Liver (tissue), 3 donors: ENCODE data around the gene COL15A1.

Source experiments
- EGR1 ChIP-seq, 2 donors: IDR thresholded peaks; 2 replicates each; pipeline ENCODE4 v1.6.1; 2016 to 2018; ENCODE audit warnings: antibody characterized with exemption in 2 of 2, low read depth in 2 of 2
- GABPA ChIP-seq, 2 donors: IDR thresholded peaks in 1 of 2; conservative IDR thresholded peaks in 1 of 2; 2 replicates each; pipeline ENCODE4 v1.6.1; 2016; ENCODE audit warnings: antibody characterized with exemption in 2 of 2, mild to moderate bottlenecking in 1 of 2, moderate library complexity in 1 of 2
- JUND ChIP-seq, 2 donors: IDR thresholded peaks; 2 replicates each; pipeline ENCODE4 v1.6.1; 2016; ENCODE audit warnings: antibody characterized with exemption in 2 of 2
- RAD21 ChIP-seq, 2 donors: IDR thresholded peaks; 2 replicates each; pipeline ENCODE4 v1.6.1; 2016; ENCODE audit warnings: antibody characterized with exemption in 2 of 2, mild to moderate bottlenecking in 2 of 2
- RXRA ChIP-seq, 2 donors: IDR thresholded peaks; 2 replicates each; pipeline ENCODE4 v1.6.1; 2017 to 2018; ENCODE audit warnings: antibody characterized with exemption in 2 of 2, mild to moderate bottlenecking in 1 of 2
- SP1 ChIP-seq: IDR thresholded peaks from 2 replicates; pipeline ENCODE4 v1.6.1; 2018; ENCODE audit warnings: antibody characterized with exemption, mild to moderate bottlenecking
- TAF1 ChIP-seq: conservative IDR thresholded peaks from 2 replicates; pipeline ENCODE4 v1.6.1; 2016; ENCODE audit warnings: antibody characterized with exemption, mild to moderate bottlenecking
- YY1 ChIP-seq: IDR thresholded peaks from 2 replicates; pipeline ENCODE4 v1.6.1; 2016; ENCODE audit warnings: antibody characterized with exemption, mild to moderate bottlenecking
- TF ChIP-seq, protein P1 (sequence below): fragments of 150-350 bp; IDR thresholded peaks from 2 replicates; pipeline ENCODE4 v1.5.1; 2017; ENCODE audit warnings: improper control_type of control experiment, low read depth, low read length; ENCODE audit not compliant: missing input control
- TF ChIP-seq, protein P2 (sequence below): IDR thresholded peaks from 2 replicates; pipeline ENCODE4 v1.6.1; 2016; ENCODE audit warnings: antibody characterized with exemption, mild to moderate bottlenecking
- TF ChIP-seq, protein P3 (sequence below): IDR thresholded peaks from 2 replicates; pipeline ENCODE4 v1.6.1; 2016; ENCODE audit warnings: antibody characterized with exemption
- donor health status: healthy.
- donor health status: healthy.

DNA sequence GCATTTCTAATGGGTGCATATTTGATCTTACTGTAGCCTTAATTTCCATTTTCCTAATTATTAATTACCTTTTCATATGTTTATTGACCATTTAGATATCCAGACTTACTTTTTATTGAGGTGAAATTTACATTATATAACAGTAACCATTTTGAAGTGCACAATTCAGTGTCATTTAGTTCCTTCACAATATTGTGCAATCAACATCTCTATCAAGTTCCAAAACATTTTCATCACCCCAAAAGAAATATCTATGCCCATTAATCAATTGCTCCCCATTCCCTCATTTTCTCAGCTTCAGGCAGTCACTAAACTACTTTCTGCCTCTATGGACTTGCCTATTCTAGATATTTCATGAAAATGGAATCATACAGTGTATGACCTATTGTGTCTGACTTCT is 5.9 kb downstream of the COL15A1 start:
- TF ChIP-seq, protein P1, sequence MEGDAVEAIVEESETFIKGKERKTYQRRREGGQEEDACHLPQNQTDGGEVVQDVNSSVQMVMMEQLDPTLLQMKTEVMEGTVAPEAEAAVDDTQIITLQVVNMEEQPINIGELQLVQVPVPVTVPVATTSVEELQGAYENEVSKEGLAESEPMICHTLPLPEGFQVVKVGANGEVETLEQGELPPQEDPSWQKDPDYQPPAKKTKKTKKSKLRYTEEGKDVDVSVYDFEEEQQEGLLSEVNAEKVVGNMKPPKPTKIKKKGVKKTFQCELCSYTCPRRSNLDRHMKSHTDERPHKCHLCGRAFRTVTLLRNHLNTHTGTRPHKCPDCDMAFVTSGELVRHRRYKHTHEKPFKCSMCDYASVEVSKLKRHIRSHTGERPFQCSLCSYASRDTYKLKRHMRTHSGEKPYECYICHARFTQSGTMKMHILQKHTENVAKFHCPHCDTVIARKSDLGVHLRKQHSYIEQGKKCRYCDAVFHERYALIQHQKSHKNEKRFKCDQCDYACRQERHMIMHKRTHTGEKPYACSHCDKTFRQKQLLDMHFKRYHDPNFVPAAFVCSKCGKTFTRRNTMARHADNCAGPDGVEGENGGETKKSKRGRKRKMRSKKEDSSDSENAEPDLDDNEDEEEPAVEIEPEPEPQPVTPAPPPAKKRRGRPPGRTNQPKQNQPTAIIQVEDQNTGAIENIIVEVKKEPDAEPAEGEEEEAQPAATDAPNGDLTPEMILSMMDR: no peak
- TF ChIP-seq TAF1 (no peak), SP1 (no peak), JUND (IDR thresholded peaks at IDR 0.05) (no peak), GABPA (IDR thresholded peaks at IDR 0.05 in 1 of 2, conservative IDR thresholded peaks at IDR 0.05 in 1 of 2) (no peak), EGR1 (IDR thresholded peaks at IDR 0.05; ENCODE audit: low read depth in 2 of 2) (no peak), RXRA (IDR thresholded peaks at IDR 0.05) (no peak), RAD21 (IDR thresholded peaks at IDR 0.05) (no peak), YY1 (no peak)
- TF ChIP-seq, protein P2, sequence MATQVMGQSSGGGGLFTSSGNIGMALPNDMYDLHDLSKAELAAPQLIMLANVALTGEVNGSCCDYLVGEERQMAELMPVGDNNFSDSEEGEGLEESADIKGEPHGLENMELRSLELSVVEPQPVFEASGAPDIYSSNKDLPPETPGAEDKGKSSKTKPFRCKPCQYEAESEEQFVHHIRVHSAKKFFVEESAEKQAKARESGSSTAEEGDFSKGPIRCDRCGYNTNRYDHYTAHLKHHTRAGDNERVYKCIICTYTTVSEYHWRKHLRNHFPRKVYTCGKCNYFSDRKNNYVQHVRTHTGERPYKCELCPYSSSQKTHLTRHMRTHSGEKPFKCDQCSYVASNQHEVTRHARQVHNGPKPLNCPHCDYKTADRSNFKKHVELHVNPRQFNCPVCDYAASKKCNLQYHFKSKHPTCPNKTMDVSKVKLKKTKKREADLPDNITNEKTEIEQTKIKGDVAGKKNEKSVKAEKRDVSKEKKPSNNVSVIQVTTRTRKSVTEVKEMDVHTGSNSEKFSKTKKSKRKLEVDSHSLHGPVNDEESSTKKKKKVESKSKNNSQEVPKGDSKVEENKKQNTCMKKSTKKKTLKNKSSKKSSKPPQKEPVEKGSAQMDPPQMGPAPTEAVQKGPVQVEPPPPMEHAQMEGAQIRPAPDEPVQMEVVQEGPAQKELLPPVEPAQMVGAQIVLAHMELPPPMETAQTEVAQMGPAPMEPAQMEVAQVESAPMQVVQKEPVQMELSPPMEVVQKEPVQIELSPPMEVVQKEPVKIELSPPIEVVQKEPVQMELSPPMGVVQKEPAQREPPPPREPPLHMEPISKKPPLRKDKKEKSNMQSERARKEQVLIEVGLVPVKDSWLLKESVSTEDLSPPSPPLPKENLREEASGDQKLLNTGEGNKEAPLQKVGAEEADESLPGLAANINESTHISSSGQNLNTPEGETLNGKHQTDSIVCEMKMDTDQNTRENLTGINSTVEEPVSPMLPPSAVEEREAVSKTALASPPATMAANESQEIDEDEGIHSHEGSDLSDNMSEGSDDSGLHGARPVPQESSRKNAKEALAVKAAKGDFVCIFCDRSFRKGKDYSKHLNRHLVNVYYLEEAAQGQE: no peak
- TF ChIP-seq, protein P3, sequence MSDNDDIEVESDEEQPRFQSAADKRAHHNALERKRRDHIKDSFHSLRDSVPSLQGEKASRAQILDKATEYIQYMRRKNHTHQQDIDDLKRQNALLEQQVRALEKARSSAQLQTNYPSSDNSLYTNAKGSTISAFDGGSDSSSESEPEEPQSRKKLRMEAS: no peak
